GM23248 (cell line): ENCODE results near the gene SLFN12L.

Source experiments
- EZH2 ChIP-seq: fragments of 200-600 bp; sonication (generic); IDR thresholded peaks from 2 replicates; pipeline ENCODE4 v1.6.1; 2018; ENCODE audit warnings: antibody characterized with exemption, mild to moderate bottlenecking; ENCODE audit not compliant: insufficient read depth, poor library complexity, severe bottlenecking
- EZH2phosphoT487 ChIP-seq: fragments of 200-600 bp; sonication (generic); IDR thresholded peaks from 2 replicates; pipeline ENCODE4 v1.6.1; 2018; ENCODE audit warnings: antibody characterized with exemption, moderate library complexity, mild to moderate bottlenecking, low read depth; ENCODE audit not compliant: insufficient read depth

DNA sequence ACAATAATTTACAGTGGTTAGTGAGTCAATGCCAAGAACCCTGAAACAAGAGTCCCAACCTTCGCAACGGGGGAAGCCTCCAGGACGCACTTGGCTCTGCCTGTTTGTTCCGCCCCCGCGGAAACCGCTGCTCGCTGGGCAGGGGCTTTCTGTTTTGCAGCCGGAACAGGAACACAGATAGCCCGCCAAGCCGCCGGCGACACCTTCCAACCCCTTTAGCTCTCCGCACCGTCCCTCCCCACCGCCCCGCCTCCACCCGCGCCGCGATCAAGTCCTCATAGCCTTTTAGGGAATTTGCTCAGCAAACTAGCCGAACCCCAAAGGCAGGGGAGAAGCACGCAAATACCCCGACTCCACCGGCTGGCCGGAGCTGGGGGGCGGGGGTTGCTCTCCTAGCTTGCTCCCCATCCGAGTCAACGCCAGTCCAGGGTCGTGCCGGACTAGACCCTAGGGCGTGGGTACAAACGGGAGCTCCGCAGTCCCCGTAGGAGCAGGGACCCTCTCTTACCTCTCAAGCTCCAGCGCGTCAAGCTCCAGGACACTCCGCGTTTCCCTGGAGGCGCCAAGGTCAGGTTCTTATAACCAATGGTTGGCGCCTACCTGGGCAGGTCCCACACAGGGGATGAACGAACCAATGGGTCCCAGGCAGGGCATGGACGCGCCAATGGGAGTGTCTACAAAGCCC lies 89.1 kb downstream of the SLFN12L start, which contains the start of gene SLFN13:
- TF ChIP-seq EZH2phosphoT487 (no peak), EZH2 (no peak)
